GM19455 (cell line): Measurements from ENCODE around the gene DBN1.

Source experiments
- ATAC-seq: cut with Tn5 transposase; IDR thresholded peaks from one replicate; pipeline ENCODE4 v1.9.1; 2021; ENCODE audit not compliant: unreplicated experiment

Gene DBN1

GRCh38 chr5:177445052-177445916, 28.1 kb downstream of the DBN1 start:
- ATAC-seq, result no peak

DNA sequence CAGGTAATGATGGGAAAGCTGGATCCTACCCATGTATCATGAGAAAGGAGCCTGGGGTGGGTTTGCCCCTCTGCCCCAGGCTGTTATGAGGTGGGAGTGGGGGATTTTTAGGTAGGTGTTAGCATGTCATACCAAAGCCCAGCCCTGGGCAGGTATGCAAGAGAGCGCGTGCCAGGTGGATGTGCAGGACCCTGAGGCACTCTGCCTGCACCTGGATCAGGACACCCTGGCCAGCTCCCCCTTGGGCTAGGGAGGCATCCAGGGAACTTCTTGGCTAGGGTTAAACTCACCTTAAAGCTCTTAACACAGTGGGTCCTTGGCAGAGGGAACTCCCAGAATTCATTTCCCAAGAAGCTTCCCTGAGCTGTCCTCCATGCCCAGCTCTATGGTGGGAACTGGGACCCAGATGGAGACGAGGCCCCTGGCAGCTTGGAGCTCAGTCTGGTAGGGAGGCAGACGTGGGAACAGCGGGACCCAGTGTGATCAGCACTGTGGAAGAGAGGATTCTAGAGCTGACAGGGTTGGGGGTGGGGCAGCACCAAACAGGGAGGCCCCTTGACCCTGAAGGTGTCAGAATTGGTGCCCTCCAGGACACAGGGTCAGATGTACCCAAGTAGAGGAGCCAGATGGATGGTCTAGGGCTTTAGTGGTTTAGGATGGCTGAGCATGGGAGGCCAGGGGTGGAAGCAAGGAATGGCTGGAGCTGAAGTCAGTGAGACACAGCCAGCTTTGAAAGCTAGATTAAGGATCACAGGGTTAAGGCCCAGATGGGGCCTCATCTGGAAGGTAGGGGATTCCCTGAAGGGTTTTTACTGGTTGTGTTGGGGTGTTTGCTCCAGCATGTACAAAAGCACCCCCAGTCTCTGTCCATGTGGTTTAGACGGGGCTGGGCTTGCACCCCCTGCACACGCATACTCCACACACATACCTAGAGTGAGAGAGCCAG, 29.1 kb downstream of the DBN1 start:
- no peak for ATAC-seq

GRCh38 chr5:177443144-177443983, 30.1 kb downstream of the DBN1 start:
- no peak for ATAC-seq

DNA sequence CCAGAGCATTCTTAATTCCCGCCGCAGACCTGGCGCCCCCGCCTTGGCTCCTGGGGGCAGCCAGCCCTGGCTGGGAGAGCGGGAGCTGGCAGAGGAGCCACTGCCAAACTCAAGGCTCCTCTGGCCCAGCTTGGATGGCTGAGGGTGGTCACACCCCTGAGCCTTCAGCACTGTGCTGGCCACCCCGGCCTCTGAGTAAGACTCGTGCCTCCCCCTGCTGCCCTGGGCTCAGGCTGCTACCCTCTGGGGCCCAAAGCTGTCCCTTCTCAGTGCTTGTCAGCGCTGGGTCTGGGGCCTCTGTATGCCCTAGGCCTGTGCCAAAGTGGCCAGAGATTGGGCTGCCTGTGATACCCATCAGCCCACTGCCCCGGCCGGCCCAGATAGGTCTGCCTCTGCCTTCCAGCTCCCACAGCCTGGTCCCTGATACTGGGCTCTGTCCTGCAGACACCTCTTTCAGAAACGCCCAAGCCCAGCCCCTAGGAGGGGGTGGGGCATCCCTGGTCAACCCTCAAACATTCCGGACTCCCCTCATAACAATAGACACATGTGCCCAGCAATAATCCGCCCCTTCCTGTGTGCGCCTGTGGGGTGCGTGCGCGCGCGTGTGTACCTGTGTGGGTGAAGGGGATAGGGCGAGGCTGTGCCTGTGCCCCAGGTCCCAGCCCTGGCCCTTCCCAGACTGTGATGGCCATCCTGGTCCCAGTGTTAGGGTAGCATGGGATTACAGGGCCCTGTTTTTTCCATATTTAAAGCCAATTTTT, 31.2 kb downstream of the DBN1 start:
- no peak for ATAC-seq

GRCh38 chr5:177440990-177441780, 32.2 kb downstream of the DBN1 start:
- ATAC-seq, result no peak

- ATAC-seq, result no peak
These were observed 33.0 kb downstream of the DBN1 start for GRCh38 chr5:177440211-177440989.

DNA sequence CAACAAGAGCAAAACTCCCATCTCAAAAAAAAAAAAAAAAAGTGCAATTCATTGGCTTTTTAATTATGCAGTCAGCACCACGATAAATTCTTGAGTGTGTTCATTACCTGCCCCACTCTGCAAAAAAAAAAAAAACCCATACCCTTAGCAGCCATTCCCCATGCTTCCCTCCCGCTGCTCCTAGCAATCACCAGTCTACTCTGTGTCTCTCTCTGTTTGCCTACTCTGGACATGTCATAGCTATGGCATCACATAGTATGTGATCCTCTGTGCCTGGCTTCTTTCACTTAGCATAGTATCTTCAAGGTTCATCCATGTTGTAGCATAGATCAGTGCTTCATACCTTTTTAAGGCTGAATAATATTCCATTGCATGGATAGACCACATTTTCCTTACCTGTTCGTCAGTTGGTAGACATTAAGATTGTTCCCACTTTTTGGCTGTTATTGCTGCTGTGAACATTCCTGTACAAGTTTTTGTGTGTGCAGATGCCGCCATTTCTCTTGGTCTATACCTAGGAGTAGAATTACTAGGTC, 33.8 kb downstream of the DBN1 start:
- ATAC-seq, result no peak

- ATAC-seq, result no peak
These were observed 35.0 kb downstream of the DBN1 start for GRCh38 chr5:177438468-177438867.

DNA sequence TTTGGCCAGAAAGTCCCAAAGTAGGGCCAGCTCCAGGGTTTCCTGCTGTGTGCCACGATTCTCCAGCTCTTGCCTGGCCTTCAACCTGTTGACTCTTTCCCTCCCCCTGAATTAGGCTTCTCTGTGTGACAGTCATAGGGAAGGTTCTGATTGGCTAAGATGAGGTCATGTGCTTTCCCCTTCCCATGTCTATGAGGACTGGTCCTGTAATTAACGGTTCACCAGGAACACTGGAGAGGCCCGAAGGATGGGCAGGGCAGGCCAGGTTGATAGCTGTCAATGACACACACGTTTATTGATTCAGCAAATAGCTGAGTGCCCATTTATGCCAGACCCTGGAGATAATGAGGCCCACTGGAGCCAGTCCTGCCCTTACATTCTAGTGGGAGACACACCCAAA, 35.8 kb downstream of the DBN1 start:
- no peak for ATAC-seq

- no peak for ATAC-seq
These were observed 37.4 kb downstream of the DBN1 start for GRCh38 chr5:177435847-177436536.

DNA sequence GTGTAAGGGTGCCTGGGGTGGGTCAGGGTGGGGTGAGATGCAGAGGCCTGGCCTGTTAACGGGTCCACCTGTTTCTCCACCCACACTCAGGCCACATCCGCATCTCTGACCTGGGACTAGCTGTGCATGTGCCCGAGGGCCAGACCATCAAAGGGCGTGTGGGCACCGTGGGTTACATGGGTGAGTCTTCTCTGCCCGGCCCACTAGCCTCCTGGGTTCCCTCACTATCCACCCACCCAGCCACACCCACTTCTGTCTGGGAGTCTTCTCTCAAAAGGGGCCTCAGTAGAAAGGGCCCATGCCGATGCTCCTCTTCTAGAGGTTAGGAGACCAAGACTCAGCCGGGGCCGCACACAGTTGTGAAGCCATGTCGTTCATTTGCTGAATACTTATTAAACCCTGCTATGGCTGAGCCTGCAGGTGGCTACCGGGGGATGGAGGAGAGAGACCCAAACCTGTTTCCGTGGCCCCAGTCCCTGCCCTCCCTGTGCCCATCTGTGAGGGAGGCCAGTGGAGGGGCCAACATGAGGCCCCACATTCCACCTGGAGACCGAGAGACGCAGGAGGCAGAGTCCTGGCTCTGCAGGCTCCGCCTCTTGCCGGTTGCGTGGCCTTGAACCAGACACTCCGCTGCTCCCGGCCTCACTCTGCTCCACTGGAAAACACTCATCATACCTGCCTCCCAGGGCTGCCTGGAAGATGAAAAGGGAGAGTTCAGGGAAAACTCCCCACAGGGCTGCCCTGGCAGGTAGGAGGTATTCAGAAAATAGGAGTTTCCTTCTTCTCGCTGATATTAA, 38.3 kb downstream of the DBN1 start:
- ATAC-seq, result no peak

GRCh38 chr5:177434437-177434836, 39.0 kb downstream of the DBN1 start:
- no peak for ATAC-seq

- no peak for ATAC-seq
These were observed 39.7 kb downstream of the DBN1 start for GRCh38 chr5:177433658-177434217.

- no peak for ATAC-seq
These were observed 40.4 kb downstream of the DBN1 start for GRCh38 chr5:177432839-177433657.

GRCh38 chr5:177432143-177432838, 41.1 kb downstream of the DBN1 start:
- no peak for ATAC-seq
